ENCODE results near the gene ELOF1. TPM values are rescaled to one million over a fixed set of nuclear protein-coding genes. Genes with fewer than 3 reads are reported as not detected.

The ELOF1 gene
- total RNA-seq, 1 donor from 2014 or later = 44.3 TPM

DNA sequence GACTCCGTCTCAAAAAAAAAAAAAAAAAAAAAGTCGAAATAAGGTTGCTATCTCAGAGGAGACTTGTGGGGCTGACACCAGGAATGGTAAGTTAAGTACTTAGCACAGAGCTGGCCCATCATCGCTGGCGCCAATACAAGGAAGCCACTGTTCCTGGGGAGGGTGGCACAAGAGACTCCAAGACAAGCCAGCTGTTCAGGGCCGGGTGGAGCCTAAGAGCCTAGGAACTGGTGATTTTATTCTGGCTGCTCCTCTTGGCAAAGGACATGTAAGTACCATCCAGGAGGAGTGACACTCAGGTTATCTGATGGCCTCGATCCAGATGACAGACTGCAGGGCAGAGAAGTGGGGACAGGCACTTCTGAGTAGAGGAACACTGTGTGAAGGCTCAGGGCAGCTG, 3.8 kb downstream of the ELOF1 start:
- peaks cover 42% of the 10 kb centered on the region for H3K36me3 ChIP-seq
- no peaks in the 10 kb centered on the region for H3K27me3 ChIP-seq (ENCODE audit: low read depth)
- TF ChIP-seq, protein P1, sequence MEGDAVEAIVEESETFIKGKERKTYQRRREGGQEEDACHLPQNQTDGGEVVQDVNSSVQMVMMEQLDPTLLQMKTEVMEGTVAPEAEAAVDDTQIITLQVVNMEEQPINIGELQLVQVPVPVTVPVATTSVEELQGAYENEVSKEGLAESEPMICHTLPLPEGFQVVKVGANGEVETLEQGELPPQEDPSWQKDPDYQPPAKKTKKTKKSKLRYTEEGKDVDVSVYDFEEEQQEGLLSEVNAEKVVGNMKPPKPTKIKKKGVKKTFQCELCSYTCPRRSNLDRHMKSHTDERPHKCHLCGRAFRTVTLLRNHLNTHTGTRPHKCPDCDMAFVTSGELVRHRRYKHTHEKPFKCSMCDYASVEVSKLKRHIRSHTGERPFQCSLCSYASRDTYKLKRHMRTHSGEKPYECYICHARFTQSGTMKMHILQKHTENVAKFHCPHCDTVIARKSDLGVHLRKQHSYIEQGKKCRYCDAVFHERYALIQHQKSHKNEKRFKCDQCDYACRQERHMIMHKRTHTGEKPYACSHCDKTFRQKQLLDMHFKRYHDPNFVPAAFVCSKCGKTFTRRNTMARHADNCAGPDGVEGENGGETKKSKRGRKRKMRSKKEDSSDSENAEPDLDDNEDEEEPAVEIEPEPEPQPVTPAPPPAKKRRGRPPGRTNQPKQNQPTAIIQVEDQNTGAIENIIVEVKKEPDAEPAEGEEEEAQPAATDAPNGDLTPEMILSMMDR (IDR thresholded peaks at IDR 0.05) = no peak
- intact Hi-C loops (cut with DNase I) = no loop called here
- no peak overlapping the region for H3K27ac ChIP-seq
- peaks cover 28% of the 10 kb centered on the region for H3K4me1 ChIP-seq
- no peak for ATAC-seq
- H3K9me3 ChIP-seq = no peaks in the 10 kb centered on the region
- no peak for DNase-seq
- H3K4me3 ChIP-seq = no peak overlapping the region

DNA sequence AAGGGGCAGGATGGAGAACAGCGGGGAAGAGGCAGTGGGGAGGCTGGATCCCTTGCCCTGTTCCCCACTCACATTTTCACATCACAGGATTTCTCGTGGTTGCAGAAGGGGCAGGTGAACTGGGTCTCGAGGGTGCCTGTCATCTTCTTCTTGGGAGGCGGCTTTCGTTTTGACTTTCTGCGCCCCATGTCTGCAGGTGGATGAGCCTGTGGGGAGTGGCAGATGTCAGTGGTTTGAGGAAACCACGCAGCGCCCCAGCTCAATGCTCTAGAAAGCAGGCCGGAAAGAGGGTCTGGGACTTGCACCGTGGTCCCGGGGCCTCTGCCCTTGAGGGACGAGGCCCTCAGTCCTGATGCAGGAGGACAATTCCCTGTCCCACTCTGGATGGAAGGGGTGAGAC, 4.9 kb downstream of the ELOF1 start:
- ATAC-seq (no peak), DNase-seq (no peak)
- Histone ChIP-seq H3K27ac (no peak overlapping the region), H3K36me3 (peaks cover 42% of the 10 kb centered on the region), H3K9me3 (no peaks in the 10 kb centered on the region), H3K4me3 (no peak overlapping the region), H3K27me3 (ENCODE audit: low read depth) (no peaks in the 10 kb centered on the region), H3K4me1 (peaks cover 19% of the 10 kb centered on the region)
- intact Hi-C loops (cut with DNase I) = no loop called here
- TF ChIP-seq, protein P1 (IDR thresholded peaks at IDR 0.05) = no peak

DNA sequence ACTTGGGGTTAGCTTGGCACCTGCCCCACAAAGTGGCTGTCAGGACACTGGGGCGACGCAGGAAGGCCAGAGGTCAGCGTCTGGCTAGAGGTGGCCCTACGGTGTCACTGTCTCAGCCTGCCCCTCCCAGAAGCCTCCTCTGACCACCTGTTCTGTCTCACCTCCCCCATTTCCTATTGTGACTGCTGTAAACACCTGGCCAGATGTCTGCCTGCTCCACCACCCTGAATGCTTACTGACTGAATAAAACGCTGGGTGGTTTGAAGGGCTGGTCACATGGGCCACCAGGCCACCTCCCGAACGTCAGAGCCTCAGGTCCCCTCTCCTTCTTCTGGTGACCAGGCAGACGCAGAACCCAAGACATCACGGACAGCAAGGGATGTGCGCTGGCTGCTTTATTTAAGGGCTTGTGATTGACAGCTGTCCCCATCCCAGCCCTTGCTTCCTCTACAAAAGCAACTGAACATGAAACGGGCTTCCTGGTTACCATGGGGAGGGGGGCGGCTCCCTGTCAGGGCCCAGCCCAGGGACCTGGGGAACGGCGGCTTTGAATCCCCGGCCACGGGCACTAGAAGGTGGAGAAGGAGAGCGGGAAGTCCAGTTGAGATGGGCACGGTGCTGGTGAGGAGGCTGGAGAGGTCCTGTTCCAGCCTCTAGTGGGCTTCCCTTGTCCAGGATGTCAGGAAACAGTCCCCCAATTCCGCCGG, 6.2 kb downstream of the ELOF1 start:
- TF ChIP-seq, protein P1 (IDR thresholded peaks at IDR 0.05) = no peak
- Histone ChIP-seq H3K27me3 (ENCODE audit: low read depth) (no peaks in the 10 kb centered on the region), H3K4me3 (no peak overlapping the region), H3K4me1 (peaks cover 12% of the 10 kb centered on the region), H3K27ac (no peak overlapping the region), H3K9me3 (no peaks in the 10 kb centered on the region), H3K36me3 (peaks cover 42% of the 10 kb centered on the region)
- no peak for DNase-seq
- ATAC-seq = no peak
- intact Hi-C loops (cut with DNase I) = no loop called here

DNA sequence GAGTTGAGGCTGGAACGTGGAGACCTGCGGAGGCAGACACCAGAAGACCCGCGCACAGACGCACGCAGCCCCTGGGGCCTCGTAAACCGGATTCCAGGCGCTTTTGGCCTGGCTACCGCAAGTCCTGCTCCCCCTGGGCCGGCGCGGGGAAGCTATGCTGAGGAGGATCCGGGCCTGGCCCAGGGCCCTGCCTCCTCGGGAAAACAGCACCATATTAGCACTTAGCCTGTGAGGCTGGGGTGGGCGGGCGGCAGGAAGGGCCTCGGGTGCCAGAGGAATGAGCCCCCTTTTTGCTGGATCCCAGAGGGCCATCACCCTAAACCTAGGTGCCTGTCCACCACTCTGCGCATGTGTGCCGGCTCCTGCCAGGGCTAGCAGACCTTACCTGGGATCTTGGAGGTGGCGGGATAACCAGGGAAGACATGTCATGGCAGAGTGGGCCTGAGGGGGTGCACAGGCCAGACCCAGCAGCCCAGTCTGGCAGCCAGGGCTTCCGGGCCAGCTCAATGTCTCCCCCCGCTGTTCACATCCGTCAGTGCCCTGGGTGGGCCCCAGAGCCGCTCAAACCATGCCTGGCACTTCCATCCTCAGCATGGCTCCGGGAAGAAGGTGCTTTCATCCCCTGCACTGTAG, 7.3 kb downstream of the ELOF1 start:
- DNase-seq (no peak), ATAC-seq (peak; percentile 7 to 43)
- H3K4me1 ChIP-seq = peaks cover 3% of the 10 kb centered on the region
- intact Hi-C loops (cut with DNase I) = no loop called here
- TF ChIP-seq, protein P1 (IDR thresholded peaks at IDR 0.05) = peak; percentile 23
- H3K27ac ChIP-seq = no peak overlapping the region
- peaks cover 38% of the 10 kb centered on the region for H3K36me3 ChIP-seq
- no peaks in the 10 kb centered on the region for H3K9me3 ChIP-seq
- no peaks in the 10 kb centered on the region for H3K27me3 ChIP-seq (ENCODE audit: low read depth)
- H3K4me3 ChIP-seq = no peak overlapping the region

DNA sequence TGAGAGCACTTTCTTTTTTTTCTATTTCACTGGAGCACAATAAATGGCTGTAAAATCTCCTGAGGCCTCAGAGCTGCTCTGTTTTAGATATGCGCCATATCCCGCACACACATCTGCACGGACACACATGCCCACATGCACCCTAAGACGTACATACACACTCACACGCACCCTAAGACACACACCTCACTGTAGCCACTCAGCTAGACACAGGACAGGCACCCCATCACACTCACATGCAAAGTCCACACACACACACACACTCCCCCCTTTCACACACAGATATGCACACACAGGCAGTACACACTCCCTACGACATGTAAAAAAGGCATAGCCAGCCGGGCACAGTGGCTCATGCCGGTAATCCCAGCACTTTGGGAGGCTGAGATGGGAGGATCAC, 8.8 kb downstream of the ELOF1 start:
- DNase-seq = no peak
- no peak overlapping the region for H3K27ac ChIP-seq
- no peak overlapping the region for H3K4me3 ChIP-seq
- ATAC-seq = no peak
- H3K36me3 ChIP-seq = peaks cover 32% of the 10 kb centered on the region
- intact Hi-C loops (cut with DNase I) = no loop called here
- TF ChIP-seq, protein P1 (IDR thresholded peaks at IDR 0.05) = no peak
- no peaks in the 10 kb centered on the region for H3K27me3 ChIP-seq (ENCODE audit: low read depth)
- H3K9me3 ChIP-seq = no peaks in the 10 kb centered on the region
- H3K4me1 ChIP-seq = no peaks in the 10 kb centered on the region
